ENCODE data around the gene EXTL2.

DNA sequence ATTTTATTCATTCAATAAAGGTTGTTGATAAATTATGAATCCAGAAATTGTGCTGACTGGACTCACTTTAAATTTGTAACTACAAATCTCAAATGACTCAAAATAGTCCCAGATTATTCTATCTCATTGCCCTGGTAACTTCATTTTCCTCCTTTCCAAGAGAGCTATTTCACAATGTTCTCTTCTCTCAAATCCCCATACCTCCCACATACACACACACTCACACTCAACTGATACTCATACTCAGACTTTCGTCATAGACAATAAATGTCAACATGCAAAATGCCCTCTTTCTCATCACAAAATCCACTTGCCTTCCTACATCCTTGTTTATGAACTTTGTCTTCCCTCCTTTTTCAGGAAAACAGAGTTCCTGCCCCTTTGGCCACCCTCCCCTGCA is 33.3 kb downstream of the EXTL2 start:
- TF ChIP-seq EZH2phosphoT487 (IDR thresholded peaks at IDR 0.05; ENCODE audit: insufficient read depth, low read depth) (no peak), EZH2 (IDR thresholded peaks at IDR 0.05; ENCODE audit: insufficient read depth, poor library complexity, severe bottlenecking) (no peak)
